Vagina (tissue), 2 donors: Measurements from ENCODE around the gene TBC1D2.

Experiments used
- CTCF ChIP-seq, 3 experiments: fragments of 450-650 bp in 2 of 3; fragments of 200-600 bp in 1 of 3; sonication (generic) in 1 of 3; IDR thresholded peaks; one replicate each; pipeline ENCODE4 v1.5.1; 2017 to 2019; ENCODE audit warnings: antibody characterized with exemption in 3 of 3, mild to moderate bottlenecking in 2 of 3, moderate library complexity in 2 of 3
- POLR2A ChIP-seq, 2 donors: fragments of 450-650 bp; IDR thresholded peaks; one replicate each; pipeline ENCODE4 v1.6.1; 2017; ENCODE audit warnings: antibody characterized with exemption in 2 of 2, mild to moderate bottlenecking in 2 of 2, moderate library complexity in 2 of 2
- POLR2AphosphoS5 ChIP-seq, 2 donors: sonication (generic); formaldehyde crosslinking; IDR thresholded peaks; one replicate each; pipeline ENCODE4 v1.9.0; 2017; ENCODE audit warnings: antibody characterized with exemption in 2 of 2, mild to moderate bottlenecking in 2 of 2, low read depth in 1 of 2; ENCODE audit not compliant: insufficient read depth in 1 of 2

DNA sequence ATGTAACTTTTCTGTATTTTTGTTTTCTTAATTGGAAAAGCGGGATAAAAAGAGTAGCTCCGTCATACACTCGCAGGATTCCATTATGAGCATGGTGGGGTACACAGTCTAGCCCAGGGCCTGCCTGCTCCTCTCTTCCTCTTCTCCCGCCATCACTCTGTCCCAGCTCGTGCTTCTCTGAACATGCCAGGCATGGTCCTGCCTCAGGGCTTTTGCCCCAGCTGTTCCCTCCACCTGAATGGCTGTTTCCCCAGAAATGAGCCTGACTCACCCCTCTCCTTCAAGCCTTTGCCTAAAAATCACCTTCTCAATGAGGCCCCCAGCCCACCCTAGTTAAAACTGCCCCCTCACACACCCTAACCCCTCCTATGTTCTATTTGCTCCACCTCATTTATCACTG, 67.5 kb downstream of the TBC1D2 start:
- no peak for TF ChIP-seq CTCF (IDR thresholded peaks at IDR 0.05)
- TF ChIP-seq POLR2A (IDR thresholded peaks at IDR 0.05) = no peak
- TF ChIP-seq POLR2AphosphoS5 (IDR thresholded peaks at IDR 0.05; ENCODE audit: insufficient read depth in 1 of 2, low read depth in 1 of 2) = no peak
